PC-9 (cell line): ENCODE results near the gene TULP4. TPM values are rescaled to one million over a fixed set of nuclear protein-coding genes. Genes with fewer than 3 reads are reported as not detected.

Experiments used
- BruUV-seq: library from RNA; stranded (reverse); fragments of 400-500 nt; replicated peaks from 2 replicates; lab custom pipeline; 2021; lab: Mats Ljungman, UMichigan
- CTCF ChIA-PET: fragments of 300-600 bp; sonication (Branson Sonifier 250); formaldehyde crosslinking; loops from one replicate; lab custom pipeline; 2022; ENCODE audit warnings: antibody characterized with exemption; lab: Charles Lee
- POLR2A ChIA-PET: fragments of 300-600 bp; sonication (Branson Sonifier 250); formaldehyde crosslinking; loops from one replicate; lab custom pipeline; 2022; ENCODE audit warnings: antibody characterized with exemption; ENCODE audit not compliant: unreplicated experiment; lab: Charles Lee
- DNase-seq, 2 experiments: peaks; one replicate each; pipeline versions ENCODE4 v3.0.0 to v3.0.0-alpha.2; 2015 to 2022; ENCODE audit warnings: mixed read lengths in 1 of 2
- H2AFZ ChIP-seq: fragments of 200-600 bp; sonication (generic); 2 replicates; pipeline ENCODE4 v1.8.1; 2017; ENCODE audit warnings: antibody characterized with exemption
- H3F3A ChIP-seq: fragments of 200-600 bp; sonication (generic); 2 replicates; pipeline ENCODE4 v1.8.1; 2017; ENCODE audit warnings: antibody characterized with exemption, mild to moderate bottlenecking, low read depth; ENCODE audit not compliant: insufficient read depth
- H3K27ac ChIP-seq: fragments of 200-600 bp; sonication (generic); 2 replicates; pipeline ENCODE4 v1.6.1; 2016; ENCODE audit warnings: mixed run types
- H3K27me3 ChIP-seq: fragments of 200-600 bp; sonication (generic); 2 replicates; pipeline ENCODE4 v1.6.1; 2016; ENCODE audit warnings: low read depth, mixed run types; ENCODE audit not compliant: insufficient read depth
- H3K36me3 ChIP-seq: fragments of 200-600 bp; sonication (generic); 2 replicates; pipeline ENCODE4 v1.6.1; 2016; ENCODE audit warnings: low read depth, mixed run types
- H3K4me1 ChIP-seq: fragments of 200-600 bp; sonication (generic); replicated peaks from 2 replicates; pipeline ENCODE4 v1.6.1; 2016; ENCODE audit warnings: mixed run types; ENCODE audit not compliant: insufficient read depth
- H3K4me2 ChIP-seq: fragments of 200-600 bp; sonication (generic); 2 replicates; pipeline ENCODE4 v1.6.1; 2017; ENCODE audit warnings: mixed run types
- H3K4me3 ChIP-seq: fragments of 200-600 bp; sonication (generic); 2 replicates; pipeline ENCODE4 v1.6.1; 2016; ENCODE audit warnings: mixed run types
- H3K79me2 ChIP-seq: fragments of 200-600 bp; sonication (generic); 2 replicates; pipeline ENCODE4 v1.6.1; 2017; ENCODE audit warnings: low read depth, mixed run types
- H3K9me2 ChIP-seq: fragments of 200-600 bp; sonication (generic); 2 replicates; pipeline ENCODE4 v1.8.1; 2017; ENCODE audit warnings: mild to moderate bottlenecking; ENCODE audit not compliant: insufficient read depth
- H3K9me3 ChIP-seq: fragments of 200-600 bp; sonication (generic); 2 replicates; pipeline ENCODE4 v1.8.1; 2016; ENCODE audit warnings: low read depth; ENCODE audit not compliant: insufficient read depth
- H4K20me1 ChIP-seq: fragments of 200-600 bp; sonication (generic); 2 replicates; pipeline ENCODE4 v1.8.1; 2017; ENCODE audit not compliant: insufficient read depth
- EZH2 ChIP-seq: fragments of 200-600 bp; sonication (generic); IDR thresholded peaks from 2 replicates; pipeline ENCODE4 v1.8.0; 2017; ENCODE audit warnings: antibody characterized with exemption, low read depth
- intact Hi-C: fragments of 100-400 bp; cut with micrococcal nuclease; formaldehyde crosslinking; loops from one replicate; pipeline ENCODE4 v1.10.0; 2022; ENCODE audit not compliant: unreplicated experiment
- total RNA-seq: library from RNA; stranded (reverse); gene quantifications from 2 replicates; pipeline ENCODE4 v1.2.3, GENCODE V29; 2021
- TF ChIP-seq, protein P1 (sequence below): fragments of 200-600 bp; sonication (generic); conservative IDR thresholded peaks from 2 replicates; pipeline ENCODE4 v1.6.1; 2017; ENCODE audit warnings: mixed run types, antibody characterized with exemption, mild to moderate bottlenecking, moderate library complexity

TULP4 gene
- total RNA-seq, 1 experiment from 2014 or later: 34.0 TPM

GRCh38 chr6:158333094-158333493 is 20.8 kb downstream of the TULP4 start:
- TF ChIP-seq EZH2: no peak
- TF ChIP-seq, protein P1, sequence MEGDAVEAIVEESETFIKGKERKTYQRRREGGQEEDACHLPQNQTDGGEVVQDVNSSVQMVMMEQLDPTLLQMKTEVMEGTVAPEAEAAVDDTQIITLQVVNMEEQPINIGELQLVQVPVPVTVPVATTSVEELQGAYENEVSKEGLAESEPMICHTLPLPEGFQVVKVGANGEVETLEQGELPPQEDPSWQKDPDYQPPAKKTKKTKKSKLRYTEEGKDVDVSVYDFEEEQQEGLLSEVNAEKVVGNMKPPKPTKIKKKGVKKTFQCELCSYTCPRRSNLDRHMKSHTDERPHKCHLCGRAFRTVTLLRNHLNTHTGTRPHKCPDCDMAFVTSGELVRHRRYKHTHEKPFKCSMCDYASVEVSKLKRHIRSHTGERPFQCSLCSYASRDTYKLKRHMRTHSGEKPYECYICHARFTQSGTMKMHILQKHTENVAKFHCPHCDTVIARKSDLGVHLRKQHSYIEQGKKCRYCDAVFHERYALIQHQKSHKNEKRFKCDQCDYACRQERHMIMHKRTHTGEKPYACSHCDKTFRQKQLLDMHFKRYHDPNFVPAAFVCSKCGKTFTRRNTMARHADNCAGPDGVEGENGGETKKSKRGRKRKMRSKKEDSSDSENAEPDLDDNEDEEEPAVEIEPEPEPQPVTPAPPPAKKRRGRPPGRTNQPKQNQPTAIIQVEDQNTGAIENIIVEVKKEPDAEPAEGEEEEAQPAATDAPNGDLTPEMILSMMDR: no peak
- Histone ChIP-seq H3F3A (no peaks in the 10 kb centered on the region), H3K27ac (no peak overlapping the region), H3K27me3 (no peaks in the 10 kb centered on the region), H3K4me1 (peaks cover 10% of the 10 kb centered on the region), H4K20me1 (no peaks in the 10 kb centered on the region), H3K4me2 (no peak overlapping the region), H3K9me3 (no peaks in the 10 kb centered on the region), H3K36me3 (no peaks in the 10 kb centered on the region), H3K9me2 (no peaks in the 10 kb centered on the region), H2AFZ (no peak overlapping the region), H3K4me3 (no peak overlapping the region), H3K79me2 (0 out of 2 replicates have a peak, but pooled peaks cover 13% of the 10 kb centered on the region)
- intact Hi-C loops: no loop called here
- ChIA-PET POLR2A (no interaction called here), CTCF (no interaction called here)
- no peak for DNase-seq
- no TSS peak for BruUV-seq

GRCh38 chr6:158334534-158334933 is 22.3 kb downstream of the TULP4 start:
- H3K79me2 ChIP-seq: 0 out of 2 replicates have a peak, but pooled peaks cover 13% of the 10 kb centered on the region
- CTCF ChIA-PET: no interaction called here
- no peak overlapping the region for H3K4me2 ChIP-seq
- no peaks in the 10 kb centered on the region for H4K20me1 ChIP-seq
- no peaks in the 10 kb centered on the region for H3K36me3 ChIP-seq
- H3K27me3 ChIP-seq: no peaks in the 10 kb centered on the region
- H3K4me3 ChIP-seq: no peak overlapping the region
- BruUV-seq: no TSS peak
- no peak overlapping the region for H2AFZ ChIP-seq
- H3K4me1 ChIP-seq: no peaks in the 10 kb centered on the region
- H3K9me2 ChIP-seq: no peaks in the 10 kb centered on the region
- H3K9me3 ChIP-seq: peaks cover 7% of the 10 kb centered on the region; the same call in 1 of the 2 replicates
- H3F3A ChIP-seq: no peaks in the 10 kb centered on the region
- H3K27ac ChIP-seq: no peak overlapping the region
- DNase-seq: no peak
- POLR2A ChIA-PET: no interaction called here
- intact Hi-C loops: no loop called here
- no peak for TF ChIP-seq EZH2
- TF ChIP-seq, protein P1: no peak

- H3K27ac ChIP-seq: no peak overlapping the region
- BruUV-seq: no TSS peak
- TF ChIP-seq, protein P1: no peak
- TF ChIP-seq EZH2: no peak
- H3K27me3 ChIP-seq: no peaks in the 10 kb centered on the region
- intact Hi-C loops: no loop called here
- H3K4me2 ChIP-seq: no peak overlapping the region
- H3K9me2 ChIP-seq: no peaks in the 10 kb centered on the region
- ChIA-PET CTCF (no interaction called here), POLR2A (no interaction called here)
- H3K4me3 ChIP-seq: no peak overlapping the region
- no peaks in the 10 kb centered on the region; the same call in 1 of the 2 replicates for H3K36me3 ChIP-seq
- H3K79me2 ChIP-seq: peaks cover 11% of the 10 kb centered on the region
- no peaks in the 10 kb centered on the region for H3F3A ChIP-seq
- no peaks in the 10 kb centered on the region for H4K20me1 ChIP-seq
- no peaks in the 10 kb centered on the region for H3K4me1 ChIP-seq
- no peak overlapping the region for H2AFZ ChIP-seq
- DNase-seq: no peak
- peaks cover 7% of the 10 kb centered on the region; the same call in 1 of the 2 replicates for H3K9me3 ChIP-seq
Measured at GRCh38 chr6:158337332-158337731, 25.1 kb downstream of the TULP4 start.
